GM18517 (cell line): ENCODE measurements around the gene TRNT1.

Experiments used
- ATAC-seq: cut with Tn5 transposase; IDR thresholded peaks from one replicate; pipeline ENCODE4 v1.9.1; 2021; ENCODE audit warnings: mild to moderate bottlenecking, moderate library complexity; ENCODE audit not compliant: unreplicated experiment

Gene TRNT1

GRCh38 chr3:3126477-3127431, at the start of gene TRNT1:
TRNT1 (plus strand) TSS chr3:3126940; CDS start chr3:3129041, 2,101 bp downstream.
- peak; percentile 88 for ATAC-seq

GRCh38 chr3:3080309-3080708, 46.4 kb upstream of the TRNT1 start:
- ATAC-seq: no peak

- peak; percentile 62 for ATAC-seq
Observed at GRCh38 chr3:3081381-3082233, 45.1 kb upstream of the TRNT1 start.

GRCh38 chr3:3082234-3082924, 44.4 kb upstream of the TRNT1 start:
- ATAC-seq: peak; percentile 91

- no peak for ATAC-seq
Observed at GRCh38 chr3:3084890-3085289, 41.9 kb upstream of the TRNT1 start.

GRCh38 chr3:3085782-3086181, 41.0 kb upstream of the TRNT1 start:
- ATAC-seq: no peak

GRCh38 chr3:3086239-3086638, 40.5 kb upstream of the TRNT1 start:
- ATAC-seq: no peak

- no peak for ATAC-seq
Observed at GRCh38 chr3:3087279-3087678, 39.5 kb upstream of the TRNT1 start.

GRCh38 chr3:3087716-3088465, 38.8 kb upstream of the TRNT1 start:
- ATAC-seq: no peak

- peak; percentile 93 for ATAC-seq
Observed at GRCh38 chr3:3089017-3089416, 37.7 kb upstream of the TRNT1 start.

- ATAC-seq: no peak
Observed at GRCh38 chr3:3097958-3098357, 28.8 kb upstream of the TRNT1 start.

GRCh38 chr3:3101660-3102458, 24.9 kb upstream of the TRNT1 start:
- peak; percentile 50 for ATAC-seq

- ATAC-seq: no peak
Observed at GRCh38 chr3:3102751-3103150, 24.0 kb upstream of the TRNT1 start.

- no peak for ATAC-seq
Observed at GRCh38 chr3:3105246-3105645, 21.5 kb upstream of the TRNT1 start.

GRCh38 chr3:3105815-3106214, 20.9 kb upstream of the TRNT1 start:
- no peak for ATAC-seq

GRCh38 chr3:3107181-3107580, 19.6 kb upstream of the TRNT1 start:
- ATAC-seq: no peak

- no peak for ATAC-seq
Observed at GRCh38 chr3:3107858-3108257, 18.9 kb upstream of the TRNT1 start.

- peak; percentile 86 for ATAC-seq
Observed at GRCh38 chr3:3109407-3110298, 17.1 kb upstream of the TRNT1 start.

GRCh38 chr3:3110299-3110630, 16.5 kb upstream of the TRNT1 start, which contains the start of gene IL5RA:
IL5RA (minus strand) TSS chr3:3110374; CDS start chr3:3104984, 5,390 bp downstream.
- no peak for ATAC-seq
